Fibroblast of pulmonary artery (primary cell): ENCODE results near the gene TPX2.

ENCODE experiments used
- DNase-seq: peaks from one replicate; pipeline ENCODE4 v3.0.0-alpha.2; 2010; ENCODE audit warnings: low read depth
- H3K4me3 ChIP-seq: replicated peaks from 2 replicates; pipeline ENCODE4 v1.5.1; 2011; ENCODE audit warnings: low read depth, mild to moderate bottlenecking, control low read depth, low read length, moderate library complexity
- TF ChIP-seq, protein P1 (sequence below): IDR thresholded peaks from 2 replicates; pipeline ENCODE4 v1.5.1; 2011; ENCODE audit warnings: mild to moderate bottlenecking, control low read depth, low read length, inconsistent platforms; ENCODE audit errors: missing control alignments

TPX2 gene, protein sequence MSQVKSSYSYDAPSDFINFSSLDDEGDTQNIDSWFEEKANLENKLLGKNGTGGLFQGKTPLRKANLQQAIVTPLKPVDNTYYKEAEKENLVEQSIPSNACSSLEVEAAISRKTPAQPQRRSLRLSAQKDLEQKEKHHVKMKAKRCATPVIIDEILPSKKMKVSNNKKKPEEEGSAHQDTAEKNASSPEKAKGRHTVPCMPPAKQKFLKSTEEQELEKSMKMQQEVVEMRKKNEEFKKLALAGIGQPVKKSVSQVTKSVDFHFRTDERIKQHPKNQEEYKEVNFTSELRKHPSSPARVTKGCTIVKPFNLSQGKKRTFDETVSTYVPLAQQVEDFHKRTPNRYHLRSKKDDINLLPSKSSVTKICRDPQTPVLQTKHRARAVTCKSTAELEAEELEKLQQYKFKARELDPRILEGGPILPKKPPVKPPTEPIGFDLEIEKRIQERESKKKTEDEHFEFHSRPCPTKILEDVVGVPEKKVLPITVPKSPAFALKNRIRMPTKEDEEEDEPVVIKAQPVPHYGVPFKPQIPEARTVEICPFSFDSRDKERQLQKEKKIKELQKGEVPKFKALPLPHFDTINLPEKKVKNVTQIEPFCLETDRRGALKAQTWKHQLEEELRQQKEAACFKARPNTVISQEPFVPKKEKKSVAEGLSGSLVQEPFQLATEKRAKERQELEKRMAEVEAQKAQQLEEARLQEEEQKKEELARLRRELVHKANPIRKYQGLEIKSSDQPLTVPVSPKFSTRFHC

GRCh38 chr20:31738729-31739549 lies at the start of gene TPX2:
Gene TPX2 (plus strand): TSS chr20:31739290. CDS start chr20:31757477, 18,187 bp downstream.
- peak within 1 kb of the TSS; percentile 95 for H3K4me3 ChIP-seq
- DNase-seq, result peak; percentile 97
- TF ChIP-seq, protein P1, sequence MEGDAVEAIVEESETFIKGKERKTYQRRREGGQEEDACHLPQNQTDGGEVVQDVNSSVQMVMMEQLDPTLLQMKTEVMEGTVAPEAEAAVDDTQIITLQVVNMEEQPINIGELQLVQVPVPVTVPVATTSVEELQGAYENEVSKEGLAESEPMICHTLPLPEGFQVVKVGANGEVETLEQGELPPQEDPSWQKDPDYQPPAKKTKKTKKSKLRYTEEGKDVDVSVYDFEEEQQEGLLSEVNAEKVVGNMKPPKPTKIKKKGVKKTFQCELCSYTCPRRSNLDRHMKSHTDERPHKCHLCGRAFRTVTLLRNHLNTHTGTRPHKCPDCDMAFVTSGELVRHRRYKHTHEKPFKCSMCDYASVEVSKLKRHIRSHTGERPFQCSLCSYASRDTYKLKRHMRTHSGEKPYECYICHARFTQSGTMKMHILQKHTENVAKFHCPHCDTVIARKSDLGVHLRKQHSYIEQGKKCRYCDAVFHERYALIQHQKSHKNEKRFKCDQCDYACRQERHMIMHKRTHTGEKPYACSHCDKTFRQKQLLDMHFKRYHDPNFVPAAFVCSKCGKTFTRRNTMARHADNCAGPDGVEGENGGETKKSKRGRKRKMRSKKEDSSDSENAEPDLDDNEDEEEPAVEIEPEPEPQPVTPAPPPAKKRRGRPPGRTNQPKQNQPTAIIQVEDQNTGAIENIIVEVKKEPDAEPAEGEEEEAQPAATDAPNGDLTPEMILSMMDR, result peak; percentile 1

DNA sequence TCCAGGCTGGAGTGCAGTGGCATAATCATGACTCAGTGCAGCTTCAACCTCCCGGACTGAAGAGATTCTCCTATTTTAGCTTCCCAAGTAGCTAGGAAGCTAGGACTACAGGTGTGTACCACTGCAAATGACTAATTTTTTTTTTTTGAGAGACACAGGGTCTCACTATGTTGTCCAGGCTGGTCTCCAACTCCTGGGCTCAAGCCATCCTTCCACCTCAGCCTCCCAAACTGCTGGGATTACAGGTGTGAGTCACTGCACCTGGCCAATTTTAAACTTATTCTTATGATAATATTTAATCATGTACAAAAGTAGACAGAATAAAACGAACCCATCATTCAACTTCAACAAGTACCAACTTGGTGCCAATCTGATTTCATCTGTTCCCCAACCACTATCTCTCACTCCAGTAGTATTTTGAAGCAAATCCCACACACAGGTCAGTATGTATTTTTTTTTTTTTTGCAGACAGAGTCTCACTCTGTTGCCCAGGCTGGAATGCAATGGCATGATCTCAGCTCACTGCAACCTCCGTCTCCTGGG lies 48.9 kb upstream of the TPX2 start:
- no peak for DNase-seq
- no peak overlapping the region for H3K4me3 ChIP-seq
- TF ChIP-seq, protein P1, result no peak

DNA sequence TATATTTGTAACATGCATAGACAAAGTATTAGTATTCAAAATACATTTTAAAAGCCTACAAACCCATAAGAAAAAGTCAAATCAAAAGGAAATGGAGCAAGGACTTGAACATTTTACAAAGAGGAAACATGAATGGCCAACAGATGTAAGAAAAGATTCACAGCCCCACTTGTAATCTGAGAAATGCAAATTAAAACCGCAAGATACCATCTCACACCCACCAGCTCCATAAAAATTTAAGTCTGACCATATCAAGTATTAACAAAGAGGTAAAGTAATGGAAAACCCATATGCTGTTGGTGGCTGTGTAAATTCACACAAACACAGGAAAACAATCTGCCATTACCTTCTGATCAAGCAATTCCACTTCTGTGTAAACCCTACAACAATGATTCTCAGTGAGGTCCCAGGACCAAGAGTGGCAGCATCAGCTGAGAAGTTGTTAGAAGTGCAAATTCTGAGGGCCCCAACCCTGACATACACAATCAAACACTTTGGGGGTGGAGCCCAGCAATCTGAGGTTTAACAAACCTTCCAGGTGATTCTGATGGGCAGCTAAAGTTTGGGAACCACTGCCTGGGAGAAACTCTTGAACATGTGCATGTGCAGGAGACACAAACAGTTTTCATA lies 47.3 kb upstream of the TPX2 start:
- no peak overlapping the region for H3K4me3 ChIP-seq
- no peak for DNase-seq
- TF ChIP-seq, protein P1, result no peak

DNA sequence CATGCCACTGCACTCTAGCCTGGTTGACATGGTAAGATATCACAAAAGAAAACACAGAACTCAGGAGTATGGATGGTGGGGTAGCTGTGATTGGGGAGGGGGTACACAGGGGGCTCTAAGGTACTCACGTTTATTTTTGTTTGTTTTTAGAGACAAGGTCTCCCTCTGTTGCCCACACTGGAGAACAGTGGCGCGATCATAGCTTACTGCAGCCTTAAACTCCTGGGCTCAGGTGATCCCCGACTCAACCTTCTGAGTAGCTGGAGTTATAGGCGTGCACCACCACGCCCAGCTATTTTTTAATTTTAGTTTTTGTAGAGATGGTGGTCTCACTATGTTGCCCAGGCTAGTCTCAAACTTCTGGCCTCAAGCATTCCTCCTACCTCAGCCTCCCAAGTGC lies 45.7 kb upstream of the TPX2 start:
- DNase-seq, result no peak
- no peak overlapping the region for H3K4me3 ChIP-seq
- TF ChIP-seq, protein P1, result no peak

DNA sequence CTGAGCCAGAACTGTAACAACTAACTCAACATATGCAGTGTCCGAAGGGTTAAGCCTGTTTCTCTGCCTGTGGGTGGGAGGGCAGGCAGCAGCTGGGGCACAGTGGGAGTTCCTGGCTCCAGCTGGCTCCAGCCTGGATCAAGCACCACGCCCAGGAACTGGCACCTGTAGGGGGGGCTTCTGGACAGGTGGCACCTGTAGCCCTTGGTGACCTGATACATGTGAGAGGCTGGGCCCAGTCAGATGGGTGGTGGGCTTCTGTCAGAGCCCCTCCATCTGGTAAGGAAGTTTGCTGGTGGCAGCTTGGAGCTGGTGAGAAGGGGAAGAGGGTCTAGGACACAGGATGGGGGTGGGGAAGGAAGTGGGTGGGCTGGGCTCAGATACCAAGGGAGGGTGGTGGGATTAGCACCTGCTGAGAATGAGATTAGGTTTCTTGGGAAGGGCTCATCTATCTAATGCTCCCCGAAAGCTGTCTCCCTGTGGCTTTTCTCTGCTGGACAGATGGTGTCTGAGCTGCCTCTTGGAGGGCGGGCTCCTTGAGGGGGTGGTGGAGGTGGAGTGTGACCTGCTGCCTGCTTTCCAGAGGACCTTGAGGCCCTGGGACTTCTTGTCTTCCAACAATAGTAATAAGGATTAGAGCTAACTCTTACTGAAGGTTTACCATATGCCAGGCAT lies 45.0 kb upstream of the TPX2 start:
- TF ChIP-seq, protein P1, result no peak
- H3K4me3 ChIP-seq, result no peak overlapping the region
- DNase-seq, result no peak
